SU-DHL-6 (cell line): ENCODE results near the gene C1orf185.

ENCODE experiments used
- H2AFZ ChIP-seq: fragments of 200-600 bp; sonication (generic); 2 replicates; pipeline ENCODE4 v1.6.1; 2014; ENCODE audit warnings: low read depth, mild to moderate bottlenecking, moderate library complexity, mixed read lengths, antibody characterized with exemption, low read length; ENCODE audit not compliant: severe bottlenecking
- H3F3A ChIP-seq: fragments of 200-600 bp; shearing (Covaris generic); 2 replicates; pipeline ENCODE4 v1.6.0; 2016; ENCODE audit warnings: antibody characterized with exemption, mild to moderate bottlenecking; ENCODE audit not compliant: insufficient read depth
- H3K27ac ChIP-seq: fragments of 200-600 bp; sonication (generic); 2 replicates; pipeline ENCODE4 v1.5.1; 2016; ENCODE audit warnings: low read depth, mild to moderate bottlenecking, low read length, moderate library complexity, mixed read lengths
- H3K27me3 ChIP-seq: fragments of 200-600 bp; sonication (generic), shearing (Covaris generic); 2 replicates; pipeline ENCODE4 v1.6.0; 2014; ENCODE audit warnings: mild to moderate bottlenecking, low read length
- H3K36me3 ChIP-seq: fragments of 200-600 bp; sonication (generic); 2 replicates; pipeline ENCODE4 v1.6.1; 2014; ENCODE audit warnings: mild to moderate bottlenecking, low read length, mixed read lengths
- H3K4me2 ChIP-seq: fragments of 300-600, 200-600 bp; shearing (Covaris generic), sonication (generic); 2 replicates; pipeline ENCODE4 v1.6.0; 2014; ENCODE audit warnings: low read length, low read depth, mild to moderate bottlenecking; ENCODE audit not compliant: poor library complexity, severe bottlenecking
- H3K4me3 ChIP-seq: fragments of 200-600 bp; sonication (generic); 2 replicates; pipeline ENCODE4 v1.5.1; 2014; ENCODE audit warnings: antibody characterized with exemption, low read length, mild to moderate bottlenecking, mixed read lengths; ENCODE audit not compliant: insufficient read depth, poor library complexity, severe bottlenecking
- H3K79me2 ChIP-seq: fragments of 200-600 bp; sonication (generic); 2 replicates; pipeline ENCODE4 v1.6.1; 2014; ENCODE audit warnings: mild to moderate bottlenecking, low read length, moderate library complexity; ENCODE audit not compliant: insufficient read depth
- H3K9ac ChIP-seq: fragments of 200-600 bp; sonication (generic); 2 replicates; pipeline ENCODE4 v1.7.0; 2014; ENCODE audit warnings: mild to moderate bottlenecking, low read length
- H3K9me2 ChIP-seq: fragments of 200-600 bp; sonication (generic); replicated peaks from 2 replicates; pipeline ENCODE4 v1.6.1; 2014; ENCODE audit warnings: low read length; ENCODE audit not compliant: insufficient read depth
- H3K9me3 ChIP-seq: fragments of 200-600 bp; sonication (generic); 2 replicates; pipeline ENCODE4 v1.6.1; 2014; ENCODE audit warnings: low read length, mixed read lengths; ENCODE audit not compliant: insufficient read depth
- H4K20me1 ChIP-seq: fragments of 200-600 bp; sonication (generic); 2 replicates; pipeline ENCODE4 v1.6.1; 2014; ENCODE audit warnings: low read depth, mild to moderate bottlenecking, antibody characterized with exemption, low read length, moderate library complexity, mixed read lengths
- EZH2phosphoT487 ChIP-seq: fragments of 200-600 bp; sonication (generic), shearing (Covaris generic); conservative IDR thresholded peaks from 2 replicates; pipeline ENCODE4 v1.6.1; 2018; ENCODE audit warnings: mild to moderate bottlenecking, antibody characterized with exemption, low read length, moderate library complexity, mixed read lengths
- TF ChIP-seq, protein P1 (sequence below): fragments of 200-600 bp; sonication (generic); IDR thresholded peaks from one replicate; pipeline ENCODE4 v1.5.1; 2017; ENCODE audit warnings: antibody characterized with exemption, mild to moderate bottlenecking, low read length, moderate library complexity; ENCODE audit not compliant: insufficient read depth, poor library complexity, severe bottlenecking

Gene C1orf185

DNA sequence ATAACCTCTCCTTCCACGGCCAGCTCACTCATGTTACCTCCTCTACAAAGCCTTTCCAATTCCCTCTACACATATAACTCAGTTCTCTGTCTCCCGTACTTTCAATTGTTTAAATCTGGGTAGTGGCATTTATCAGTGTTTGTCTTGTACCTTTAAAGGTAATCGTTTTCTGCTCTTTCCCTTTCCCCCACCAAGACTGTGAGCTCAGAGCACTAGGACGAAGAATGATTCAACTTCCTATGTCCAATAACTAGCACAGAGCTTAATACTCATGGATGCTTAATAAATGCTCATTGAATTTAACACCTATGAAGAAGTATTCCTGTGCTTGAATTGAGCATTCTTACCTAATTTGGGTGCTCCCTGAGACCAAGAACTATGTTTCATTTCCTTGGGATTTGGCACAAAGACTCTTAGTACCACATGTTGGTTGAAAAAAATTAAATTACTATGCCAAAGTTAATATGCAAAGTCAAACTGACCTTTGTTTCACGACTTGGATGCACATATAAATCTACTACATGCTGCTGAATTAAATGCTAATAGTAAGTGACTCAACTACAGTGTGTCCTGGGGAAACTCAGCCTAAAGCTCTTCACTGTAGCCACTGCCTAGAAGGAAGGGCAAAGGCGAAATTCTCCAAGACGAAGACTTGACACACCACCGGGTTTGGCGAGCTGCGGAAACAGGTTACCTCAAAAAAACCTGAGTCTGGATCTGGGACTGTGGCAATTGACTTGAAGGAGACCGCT is 30.6 kb upstream of the C1orf185 start:
- no peaks in the 10 kb centered on the region for H3F3A ChIP-seq
- H3K27ac ChIP-seq: no peak overlapping the region
- H3K27me3 ChIP-seq: no peaks in the 10 kb centered on the region
- no peaks in the 10 kb centered on the region for H3K36me3 ChIP-seq
- H2AFZ ChIP-seq: no peak overlapping the region
- TF ChIP-seq, protein P1, sequence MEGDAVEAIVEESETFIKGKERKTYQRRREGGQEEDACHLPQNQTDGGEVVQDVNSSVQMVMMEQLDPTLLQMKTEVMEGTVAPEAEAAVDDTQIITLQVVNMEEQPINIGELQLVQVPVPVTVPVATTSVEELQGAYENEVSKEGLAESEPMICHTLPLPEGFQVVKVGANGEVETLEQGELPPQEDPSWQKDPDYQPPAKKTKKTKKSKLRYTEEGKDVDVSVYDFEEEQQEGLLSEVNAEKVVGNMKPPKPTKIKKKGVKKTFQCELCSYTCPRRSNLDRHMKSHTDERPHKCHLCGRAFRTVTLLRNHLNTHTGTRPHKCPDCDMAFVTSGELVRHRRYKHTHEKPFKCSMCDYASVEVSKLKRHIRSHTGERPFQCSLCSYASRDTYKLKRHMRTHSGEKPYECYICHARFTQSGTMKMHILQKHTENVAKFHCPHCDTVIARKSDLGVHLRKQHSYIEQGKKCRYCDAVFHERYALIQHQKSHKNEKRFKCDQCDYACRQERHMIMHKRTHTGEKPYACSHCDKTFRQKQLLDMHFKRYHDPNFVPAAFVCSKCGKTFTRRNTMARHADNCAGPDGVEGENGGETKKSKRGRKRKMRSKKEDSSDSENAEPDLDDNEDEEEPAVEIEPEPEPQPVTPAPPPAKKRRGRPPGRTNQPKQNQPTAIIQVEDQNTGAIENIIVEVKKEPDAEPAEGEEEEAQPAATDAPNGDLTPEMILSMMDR: no peak
- TF ChIP-seq EZH2phosphoT487: no peak
- H3K9ac ChIP-seq: no peak overlapping the region
- no peak overlapping the region for H3K4me3 ChIP-seq
- H3K79me2 ChIP-seq: no peaks in the 10 kb centered on the region
- no peak overlapping the region for H3K4me2 ChIP-seq
- H4K20me1 ChIP-seq: no peaks in the 10 kb centered on the region
- H3K9me2 ChIP-seq: no peaks in the 10 kb centered on the region
- no peaks in the 10 kb centered on the region for H3K9me3 ChIP-seq

- no peaks in the 10 kb centered on the region for H3K9me3 ChIP-seq
- H3K9me2 ChIP-seq: no peaks in the 10 kb centered on the region
- H2AFZ ChIP-seq: no peak overlapping the region
- no peak overlapping the region for H3K4me2 ChIP-seq
- TF ChIP-seq, protein P1: no peak
- TF ChIP-seq EZH2phosphoT487: no peak
- no peaks in the 10 kb centered on the region for H3K79me2 ChIP-seq
- no peak overlapping the region for H3K4me3 ChIP-seq
- no peaks in the 10 kb centered on the region for H3K36me3 ChIP-seq
- no peaks in the 10 kb centered on the region for H3F3A ChIP-seq
- no peaks in the 10 kb centered on the region for H4K20me1 ChIP-seq
- no peaks in the 10 kb centered on the region for H3K27me3 ChIP-seq
- H3K27ac ChIP-seq: no peak overlapping the region
- no peak overlapping the region for H3K9ac ChIP-seq
These were observed 30.0 kb upstream of the C1orf185 start for GRCh38 chr1:51072043-51072439.

GRCh38 chr1:51072651-51073050 is 29.4 kb upstream of the C1orf185 start:
- Histone ChIP-seq H4K20me1 (no peaks in the 10 kb centered on the region), H3K27me3 (no peaks in the 10 kb centered on the region), H3K27ac (no peak overlapping the region), H3K4me3 (no peak overlapping the region), H2AFZ (no peak overlapping the region), H3K9ac (no peak overlapping the region), H3K36me3 (no peaks in the 10 kb centered on the region), H3K79me2 (no peaks in the 10 kb centered on the region), H3K4me2 (no peak overlapping the region), H3K9me3 (no peaks in the 10 kb centered on the region), H3F3A (no peaks in the 10 kb centered on the region), H3K9me2 (no peaks in the 10 kb centered on the region)
- TF ChIP-seq, protein P1: no peak
- no peak for TF ChIP-seq EZH2phosphoT487
